K562 (cell line): ENCODE measurements around the gene COPS4. TPM values are rescaled to one million over a fixed set of nuclear protein-coding genes. Genes with fewer than 3 reads are reported as not detected.

Source experiments
- ATAC-seq: fragments of 200-7000 bp; cut with Tn5 transposase; 3 replicates; pipeline ENCODE4 v1.9.1; 2020; ENCODE audit warnings: moderate library complexity
- BruUV-seq: library from RNA; stranded (reverse); fragments of 400-500 nt; replicated peaks from 2 replicates; lab custom pipeline; 2021; lab: Mats Ljungman, UMichigan
- CTCF ChIA-PET: fragments of 300-600 bp; formaldehyde crosslinking; extraction: SDS; loops from one replicate; lab custom pipeline; 2021; ENCODE audit warnings: low intra/inter-chr PET ratio; lab: Yijun Ruan, JAX
- POLR2A ChIA-PET: fragments of 300-600, 350-650 bp; sonication (Branson Sonifier 250); formaldehyde crosslinking; extraction: SDS; loops from one replicate; lab custom pipeline; 2021; ENCODE audit warnings: antibody characterized with exemption, inconsistent platforms; lab: Yijun Ruan, JAX
- DNase-seq, 4 experiments: peaks; one replicate each; pipeline versions ENCODE4 v3.0.0 to v3.0.0-alpha.2; 2011 to 2018; ENCODE audit warnings: low spot score in 3 of 4, mixed read lengths in 3 of 4; ENCODE audit errors: extremely low read depth in 1 of 4
- FAIRE-seq: peaks from 2 replicates; lab custom pipeline; 2011; peaks lifted over from hg19 to GRCh38; lab: Jason Lieb, UNC
- H2AFZ ChIP-seq: 2 replicates; pipeline ENCODE4 v1.6.0; 2011; ENCODE audit warnings: low read depth, low read length, control low read depth, inconsistent platforms
- H3K27ac ChIP-seq: fragments of 200-600 bp; 3 replicates; pipeline ENCODE4 v1.8.0; 2011; ENCODE audit warnings: low read depth, mild to moderate bottlenecking, control low read depth, inconsistent platforms, low read length, moderate library complexity, mixed read lengths; ENCODE audit errors: extremely low read depth
- H3K27me3 ChIP-seq, 2 experiments: fragments of 300-600 bp in 1 of 2; 2 replicates in 1 of 2; 3 replicates in 1 of 2; pipeline versions ENCODE4 v1.6.0 to v1.8.0; 2011; ENCODE audit warnings: inconsistent platforms in 2 of 2, low read length in 2 of 2, mild to moderate bottlenecking in 1 of 2, mixed read lengths in 1 of 2, moderate library complexity in 1 of 2; ENCODE audit not compliant: control insufficient read depth in 2 of 2, insufficient read depth in 2 of 2
- H3K36me3 ChIP-seq: fragments of 300-600 bp; 3 replicates; pipeline ENCODE4 v1.8.0; 2011; ENCODE audit warnings: mild to moderate bottlenecking, low read length, inconsistent platforms; ENCODE audit not compliant: control insufficient read depth, insufficient read depth
- H3K4me1 ChIP-seq, 2 experiments: fragments of 200-600 bp in 1 of 2; replicated peaks in 1 of 2; 2 replicates in 1 of 2; 3 replicates in 1 of 2; pipeline versions ENCODE4 v1.5.1 to v1.8.0; 2011; ENCODE audit warnings: inconsistent platforms in 2 of 2, low read length in 2 of 2, mild to moderate bottlenecking in 1 of 2, mixed read lengths in 1 of 2, moderate library complexity in 1 of 2; ENCODE audit not compliant: control insufficient read depth in 2 of 2, insufficient read depth in 2 of 2
- H3K4me2 ChIP-seq: 2 replicates; pipeline ENCODE4 v1.6.1; 2011; ENCODE audit warnings: low read length, control low read depth, inconsistent platforms, mixed read lengths; ENCODE audit not compliant: insufficient read depth
- H3K4me3 ChIP-seq: fragments of 200-600 bp; sonication (generic), shearing (Covaris generic); 2 replicates; pipeline ENCODE4 v1.5.1; 2016; ENCODE audit warnings: control low read depth, inconsistent platforms
- H3K79me2 ChIP-seq: fragments of 200-600 bp; 3 replicates; pipeline ENCODE4 v1.8.0; 2011; ENCODE audit warnings: low read length, inconsistent platforms; ENCODE audit not compliant: control insufficient read depth, insufficient read depth
- H3K9ac ChIP-seq, 2 experiments: 2 replicates each; pipeline versions ENCODE4 v1.6.0 to v1.6.1; 2011; ENCODE audit warnings: low read depth in 2 of 2, low read length in 2 of 2, control low read depth in 1 of 2, inconsistent platforms in 1 of 2, mild to moderate bottlenecking in 1 of 2, mixed read lengths in 1 of 2; ENCODE audit not compliant: insufficient read depth in 1 of 2
- H3K9me1 ChIP-seq: one replicate; pipeline ENCODE4 v1.6.0; 2011; ENCODE audit warnings: inconsistent platforms, mild to moderate bottlenecking, low read length, moderate library complexity; ENCODE audit not compliant: control insufficient read depth, insufficient read depth
- H3K9me3 ChIP-seq: replicated peaks from 2 replicates; pipeline ENCODE4 v1.5.1; 2011; ENCODE audit warnings: low read depth, low read length, inconsistent platforms; ENCODE audit not compliant: control insufficient read depth, insufficient read depth
- H4K20me1 ChIP-seq: replicated peaks from 2 replicates; pipeline ENCODE4 v1.6.1; 2011; ENCODE audit warnings: low read length, inconsistent platforms, mixed read lengths; ENCODE audit not compliant: control insufficient read depth, insufficient read depth
- ATF6 ChIP-seq: sonication (generic); formaldehyde crosslinking; IDR thresholded peaks from 2 replicates; pipeline ENCODE4 v1.4.0; 2020; ENCODE audit warnings: mild to moderate bottlenecking, missing genetic modification reagents
- BCOR ChIP-seq: fragments of 450-650 bp; IDR thresholded peaks from 2 replicates; pipeline ENCODE4 v1.6.1; 2016
- GTF2E2 ChIP-seq: fragments of 200-800 bp; sonication (Bioruptor generic); IDR thresholded peaks from 2 replicates; pipeline ENCODE4 v1.6.1; 2016; ENCODE audit warnings: missing genetic modification characterization, missing compliant biosample characterization
- ZNF449 ChIP-seq: fragments of 250-450 bp; sonication (Bioruptor Pico); IDR thresholded peaks from 2 replicates; pipeline ENCODE4 v1.8.0; 2022; ENCODE audit warnings: moderate library complexity, mild to moderate bottlenecking, inconsistent platforms
- ZNF76 ChIP-seq: fragments of 250-450 bp; sonication (Bioruptor Pico); IDR thresholded peaks from 2 replicates; pipeline ENCODE4 v1.4.0; 2020; ENCODE audit warnings: mild to moderate bottlenecking, moderate library complexity, borderline replicate concordance
- in situ Hi-C: fragments of 300-500 bp; cut with MboI; formaldehyde crosslinking; loops from 4 replicates; pipeline ENCODE4 v1.15.0; 2018; ENCODE audit warnings: inconsistent platforms, mixed read lengths
- intact Hi-C: fragments of 100-400 bp; cut with micrococcal nuclease; formaldehyde crosslinking; loops from 2 replicates; pipeline ENCODE4 v1.14.2; 2022
- polyA plus RNA-seq, 8 experiments: library from polyadenylated mRNA; depleted of rRNA in 4 of 8; stranded (reverse) in 5 of 8; unstranded in 3 of 8; fragments of >200 nt; fragmentation: Nextera tagmentation in 2 of 8; fragmentation: Illumina TruSeq in 1 of 8; extraction: Ambion mirVana in 2 of 8; extraction: Trizol in 1 of 8; gene quantifications; 2 replicates each; pipeline versions ENCODE4 v1.2.1 to v1.2.3, GENCODE V29; 2011 to 2014; ENCODE audit warnings: inconsistent platforms in 1 of 8, missing spikeins in 1 of 8
- total RNA-seq, 7 experiments: library from RNA; depleted of rRNA in 6 of 7; stranded (reverse); fragments of >200 nt in 6 of 7; fragmentation: Illumina TruSeq in 2 of 7; extraction: Trizol in 2 of 7; gene quantifications; 2 replicates each; pipeline versions ENCODE4 v1.2.1 to v1.2.3, GENCODE V29; 2011 to 2021; ENCODE audit warnings: low replicate concordance in 1 of 7

Gene COPS4
- total and polyA plus RNA-seq, 9 of the 15 experiments (the other 6 are each of a cell fraction or from before 2014, with no cell fraction given), result 44.7 to 180 (median 70.9) TPM

GRCh38 chr4:82998898-82999297, 36.1 kb upstream of the COPS4 start:
- Histone ChIP-seq H3K9me1 (no peaks in the 10 kb centered on the region), H3K9me3 (no peaks in the 10 kb centered on the region), H3K27me3 (no peaks in the 10 kb centered on the region), H3K4me1 (no peaks in the 10 kb centered on the region), H4K20me1 (no peaks in the 10 kb centered on the region; the same call in none of the 2 replicates), H3K79me2 (peaks cover 82% of the 10 kb centered on the region), H3K9ac (no peak overlapping the region), H3K27ac (no peak overlapping the region), H2AFZ (no peak overlapping the region), H3K4me3 (no peak overlapping the region), H3K36me3 (no peaks in the 10 kb centered on the region; the same call in 2 of the 3 replicates), H3K4me2 (no peak overlapping the region)
- FAIRE-seq (no peak), DNase-seq (no peak), ATAC-seq (no peak)
- POLR2A ChIA-PET, result interaction anchor here (1.5 to 2.0 kb wide), 2 partner anchors 12 to 110 kb away, joined by 4 to 8 read pairs; partner anchors contain the start of gene LIN54
- intact Hi-C loops, result no loop called here
- CTCF ChIA-PET, result no interaction called here
- in situ Hi-C loops, result no loop called here
- BruUV-seq, result no TSS peak
- no peak for TF ChIP-seq ZNF449 (CRISPR knock-in tag)
- no peak for TF ChIP-seq ZNF76 (CRISPR knock-in tag)
- no peak for TF ChIP-seq ATF6 (CRISPR knock-in tag)
- TF ChIP-seq GTF2E2 (tag), result no peak
- no peak for TF ChIP-seq BCOR
- TF ChIP-seq, all 486 proteins: peak for 0
